ENCODE measurements around the gene TBCD. TPM values are rescaled to one million over a fixed set of nuclear protein-coding genes. Genes with fewer than 3 reads are reported as not detected.
A peak's percentile ranks its signal among the peaks of the same experiment; 100 is the strongest.

The TBCD gene
- total RNA-seq, 1 donor from 2014 or later, result 84.8 TPM

DNA sequence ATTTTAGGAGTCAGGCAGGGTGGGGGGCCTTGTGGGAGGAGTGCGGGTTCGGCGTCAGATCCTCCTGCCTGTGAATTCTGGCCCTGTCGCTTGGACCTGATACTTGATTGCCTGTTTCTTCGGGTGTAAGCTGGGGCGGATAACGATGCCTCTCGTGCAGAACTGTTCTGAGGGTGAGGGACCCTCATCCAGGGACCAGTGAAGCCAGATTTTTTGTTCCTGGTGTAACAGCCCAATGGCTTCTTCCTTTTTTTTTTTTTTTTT, 1.3 kb downstream of the TBCD start:
- intact Hi-C loops (cut with DNase I), result no loop called here
- Histone ChIP-seq H3K36me3 (no peaks in the 10 kb centered on the region), H3K9me3 (no peaks in the 10 kb centered on the region), H3K27me3 (ENCODE audit: low read depth) (no peaks in the 10 kb centered on the region), H3K4me1 (peaks cover 14% of the 10 kb centered on the region), H3K4me3 (peak overlapping the region; percentile 93), H3K27ac (no peak overlapping the region)
- TF ChIP-seq CTCF (IDR thresholded peaks at IDR 0.05), result no peak
- no peak for ATAC-seq
- DNase-seq, result no peak

- Histone ChIP-seq H3K36me3 (no peaks in the 10 kb centered on the region), H3K27ac (no peak overlapping the region), H3K9me3 (no peaks in the 10 kb centered on the region), H3K27me3 (ENCODE audit: low read depth) (no peaks in the 10 kb centered on the region), H3K4me3 (no peak overlapping the region), H3K4me1 (peaks cover 14% of the 10 kb centered on the region)
- intact Hi-C loops (cut with DNase I), result no loop called here
- TF ChIP-seq CTCF (IDR thresholded peaks at IDR 0.05), result no peak
- peak; percentile 24 for DNase-seq
- ATAC-seq, result no peak
Observed at GRCh38 chr17:82754297-82755208, 2.7 kb downstream of the TBCD start.

GRCh38 chr17:82756166-82756565, 4.3 kb downstream of the TBCD start:
- H3K36me3 ChIP-seq, result peaks cover 5% of the 10 kb centered on the region
- H3K9me3 ChIP-seq, result no peaks in the 10 kb centered on the region
- no peak for TF ChIP-seq CTCF (IDR thresholded peaks at IDR 0.05)
- peak; percentile 12 for DNase-seq
- peaks cover 14% of the 10 kb centered on the region for H3K4me1 ChIP-seq
- no peaks in the 10 kb centered on the region for H3K27me3 ChIP-seq (ENCODE audit: low read depth)
- ATAC-seq, result no peak
- intact Hi-C loops (cut with DNase I), result no loop called here
- no peak overlapping the region for H3K4me3 ChIP-seq
- no peak overlapping the region for H3K27ac ChIP-seq

- Histone ChIP-seq H3K4me3 (no peak overlapping the region), H3K4me1 (no peaks in the 10 kb centered on the region), H3K9me3 (no peaks in the 10 kb centered on the region), H3K36me3 (peaks cover 62% of the 10 kb centered on the region), H3K27ac (no peak overlapping the region), H3K27me3 (ENCODE audit: low read depth) (no peaks in the 10 kb centered on the region)
- ATAC-seq (no peak), DNase-seq (peak; percentile 25)
- TF ChIP-seq CTCF (IDR thresholded peaks at IDR 0.05), result no peak
- intact Hi-C loops (cut with DNase I), result no loop called here
Observed at GRCh38 chr17:82765371-82765770, 13.5 kb downstream of the TBCD start.

- Histone ChIP-seq H3K4me3 (no peak overlapping the region), H3K36me3 (peaks cover 65% of the 10 kb centered on the region), H3K9me3 (no peaks in the 10 kb centered on the region), H3K27ac (no peak overlapping the region), H3K4me1 (no peaks in the 10 kb centered on the region), H3K27me3 (ENCODE audit: low read depth) (no peaks in the 10 kb centered on the region)
- ATAC-seq, result peak; percentile 71 to 81
- TF ChIP-seq CTCF (IDR thresholded peaks at IDR 0.05), result peak; percentile 53
- peak; percentile 47 for DNase-seq
- intact Hi-C loops (cut with DNase I), result no loop called here
Observed at GRCh38 chr17:82767041-82767754, 15.3 kb downstream of the TBCD start.

Measured in lower lobe of right lung (tissue), 2 donors.